ENCODE results near the gene FAM83C.

GRCh38 chr20:35341366-35342028 lies 49.3 kb upstream of the FAM83C start:
- TF ChIP-seq, protein P1, sequence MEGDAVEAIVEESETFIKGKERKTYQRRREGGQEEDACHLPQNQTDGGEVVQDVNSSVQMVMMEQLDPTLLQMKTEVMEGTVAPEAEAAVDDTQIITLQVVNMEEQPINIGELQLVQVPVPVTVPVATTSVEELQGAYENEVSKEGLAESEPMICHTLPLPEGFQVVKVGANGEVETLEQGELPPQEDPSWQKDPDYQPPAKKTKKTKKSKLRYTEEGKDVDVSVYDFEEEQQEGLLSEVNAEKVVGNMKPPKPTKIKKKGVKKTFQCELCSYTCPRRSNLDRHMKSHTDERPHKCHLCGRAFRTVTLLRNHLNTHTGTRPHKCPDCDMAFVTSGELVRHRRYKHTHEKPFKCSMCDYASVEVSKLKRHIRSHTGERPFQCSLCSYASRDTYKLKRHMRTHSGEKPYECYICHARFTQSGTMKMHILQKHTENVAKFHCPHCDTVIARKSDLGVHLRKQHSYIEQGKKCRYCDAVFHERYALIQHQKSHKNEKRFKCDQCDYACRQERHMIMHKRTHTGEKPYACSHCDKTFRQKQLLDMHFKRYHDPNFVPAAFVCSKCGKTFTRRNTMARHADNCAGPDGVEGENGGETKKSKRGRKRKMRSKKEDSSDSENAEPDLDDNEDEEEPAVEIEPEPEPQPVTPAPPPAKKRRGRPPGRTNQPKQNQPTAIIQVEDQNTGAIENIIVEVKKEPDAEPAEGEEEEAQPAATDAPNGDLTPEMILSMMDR (conservative IDR thresholded peaks at IDR 0.05; ENCODE audit: low read depth, low read length): no peak
- no peak for TF ChIP-seq EZH2 (IDR thresholded peaks at IDR 0.05; ENCODE audit: borderline replicate concordance, low read depth, low read length, poor library complexity, severe bottlenecking)

All from A673 (cell line).